Mesangial cell (primary cell): Measurements from ENCODE around the gene PLA2G2D. TPM values are rescaled to one million over a fixed set of nuclear protein-coding genes. Genes with fewer than 3 reads are reported as not detected.

Experiments
- total RNA-seq: library from RNA; depleted of rRNA; stranded (reverse); fragments of >200 nt; gene quantifications from 2 replicates; pipeline ENCODE4 v1.2.3, GENCODE V29; 2015

The PLA2G2D gene, protein sequence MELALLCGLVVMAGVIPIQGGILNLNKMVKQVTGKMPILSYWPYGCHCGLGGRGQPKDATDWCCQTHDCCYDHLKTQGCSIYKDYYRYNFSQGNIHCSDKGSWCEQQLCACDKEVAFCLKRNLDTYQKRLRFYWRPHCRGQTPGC
- total RNA-seq: not detected in 2 replicates

DNA sequence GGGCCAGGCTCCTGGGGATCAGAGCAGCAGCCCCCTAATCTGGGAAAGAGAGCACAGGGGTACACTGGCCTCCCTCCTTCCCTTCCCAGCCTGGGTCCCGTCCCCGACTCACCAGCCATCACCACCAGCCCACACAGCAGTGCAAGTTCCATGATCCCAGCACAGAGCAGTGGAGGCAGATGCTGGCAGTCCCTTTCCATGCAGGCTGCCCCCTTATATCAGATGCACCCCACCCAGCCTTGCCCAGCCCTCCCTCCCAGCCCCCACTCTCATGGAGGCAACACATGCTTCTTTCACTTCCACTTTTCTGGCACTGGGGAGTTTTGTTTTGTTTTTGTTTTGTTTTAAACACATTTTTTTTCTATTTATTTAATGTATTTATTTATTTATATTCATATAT lies at the start of gene PLA2G2D:
PLA2G2D (minus strand) TSS at position 190 of the 400 bp plus-strand sequence; CDS start at position 152, 38 bp downstream.

DNA sequence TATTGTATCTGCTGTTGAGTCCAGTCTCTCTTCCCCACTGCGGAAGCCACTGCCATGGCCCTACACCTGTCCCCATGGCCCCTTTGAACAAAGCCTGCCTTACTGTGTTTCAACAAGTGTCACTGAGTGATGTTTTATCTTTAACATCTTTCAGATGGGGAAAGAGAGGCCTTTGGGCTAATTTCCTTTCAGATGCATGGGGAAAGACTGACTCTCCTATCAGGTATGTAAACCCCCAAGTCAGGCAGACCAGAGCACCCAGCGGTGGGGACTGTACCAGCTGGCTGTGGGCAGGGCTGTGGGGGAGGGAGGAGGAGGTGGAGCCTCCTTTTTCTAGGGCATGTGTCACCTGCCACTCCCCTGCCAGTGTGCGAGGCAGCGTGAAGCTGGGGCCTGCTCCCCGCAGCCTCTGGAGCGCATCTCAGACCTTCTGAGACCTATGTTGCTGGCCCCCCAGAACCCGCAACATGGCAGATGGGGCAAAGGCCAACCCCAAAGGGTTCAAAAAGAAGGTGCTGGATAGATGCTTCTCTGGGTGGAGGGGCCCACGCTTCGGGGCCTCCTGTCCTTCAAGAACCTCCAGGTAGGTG lies 19.7 kb upstream of the PLA2G2D start, which contains the start of gene PLA2G2F:
PLA2G2F (plus strand) TSS at position 363 of the 590 bp plus-strand sequence; CDS start at position 468, 105 bp downstream.

DNA sequence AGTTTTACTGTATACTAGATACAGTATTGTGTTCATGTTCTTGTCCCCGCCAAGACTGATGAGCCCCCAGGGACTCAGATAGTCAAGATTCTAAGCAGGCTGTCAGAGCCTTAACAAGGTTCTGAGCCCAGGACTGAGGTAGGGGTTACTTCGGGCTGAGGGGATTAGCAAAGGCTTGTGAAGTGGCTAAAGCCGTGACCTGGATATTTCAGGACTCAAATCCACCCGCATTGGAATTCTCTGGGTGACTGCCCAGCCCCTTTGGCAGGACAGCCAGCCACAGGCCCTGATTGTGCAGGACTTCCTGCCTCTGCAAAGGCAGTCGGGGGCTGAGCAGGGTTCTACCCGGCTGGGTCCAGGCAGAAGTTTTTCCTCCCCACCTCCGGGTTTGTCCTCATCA lies 49.5 kb downstream of the PLA2G2D start, which contains the start of gene PLA2G5:
PLA2G5 (plus strand) TSS at position 321 of the 400 bp plus-strand sequence. CDS start 14,637 bp downstream, outside the sequence.

Other genes with a start within 250 kb of the PLA2G2D start
- gene OTUD3, start 237.1 kb downstream of the PLA2G2D start, total RNA-seq: 1.9 and 2.1 TPM in 2 replicates
- not detected in 2 replicates for gene PLA2G2E, start 195.9 kb downstream of the PLA2G2D start, total RNA-seq
- gene PLA2G2A, start 139.9 kb downstream of the PLA2G2D start, total RNA-seq: not detected in 2 replicates
- gene PLA2G5, start 49.3 kb downstream of the PLA2G2D start, total RNA-seq: not detected in 2 replicates
- gene PLA2G2F, start 19.8 kb upstream of the PLA2G2D start, total RNA-seq: not detected in 2 replicates
- under 0.01 and 0.13 TPM in 2 replicates for gene UBXN10, start 66.6 kb upstream of the PLA2G2D start, total RNA-seq
- gene PLA2G2C, start 67.0 kb upstream of the PLA2G2D start, total RNA-seq: not detected in 2 replicates
- gene VWA5B1, start 171.3 kb upstream of the PLA2G2D start, total RNA-seq: not detected in 2 replicates